Activated naive CD4-positive, alpha-beta T cell treated with anti-CD3 and anti-CD28 coated beads, Interleukin-2, amount 50 U/mL, for 24 hours (primary cell): ENCODE data around the gene FGD5.

Source experiments
- H3K27ac Mint-ChIP-seq: one replicate; pipeline ENCODE4 v1.8.0; 2021; ENCODE audit warnings: mild to moderate bottlenecking, mixed read lengths
- H3K27me3 Mint-ChIP-seq: one replicate; pipeline ENCODE4 v1.8.0; 2021; ENCODE audit warnings: mixed read lengths
- H3K36me3 Mint-ChIP-seq: one replicate; pipeline ENCODE4 v1.8.0; 2021; ENCODE audit warnings: mixed read lengths
- H3K4me1 Mint-ChIP-seq: one replicate; pipeline ENCODE4 v1.8.0; 2021; ENCODE audit warnings: mixed read lengths
- H3K4me3 Mint-ChIP-seq: one replicate; pipeline ENCODE4 v1.8.0; 2021; ENCODE audit warnings: mild to moderate bottlenecking, mixed read lengths
- H3K9me3 Mint-ChIP-seq: one replicate; pipeline ENCODE4 v1.8.0; 2021; ENCODE audit warnings: mixed read lengths

The FGD5 gene

DNA sequence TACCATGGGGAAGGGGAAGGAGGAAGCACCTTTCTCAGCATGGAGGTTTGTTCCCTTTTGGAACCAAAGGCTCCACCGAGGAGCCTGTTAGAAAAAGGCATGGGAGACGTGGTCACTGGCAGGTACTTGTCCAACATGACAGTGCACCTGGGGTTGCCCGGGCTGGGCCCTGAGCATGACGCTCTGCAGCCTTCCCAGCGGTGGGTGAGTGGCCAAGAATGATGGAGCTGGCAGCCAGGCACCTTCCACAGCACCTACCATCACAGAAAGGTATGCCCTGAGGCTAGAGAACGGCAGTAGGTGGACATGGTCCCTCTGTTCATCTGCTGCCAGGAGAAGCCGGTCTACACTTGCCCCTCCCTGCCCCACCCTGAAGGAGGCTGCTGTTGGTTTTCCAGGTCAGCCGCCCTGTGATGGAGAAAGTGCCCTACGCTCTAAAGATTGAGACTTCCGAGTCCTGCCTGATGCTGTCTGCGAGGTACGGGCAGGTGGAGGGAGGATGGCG lies 99.6 kb downstream of the FGD5 start:
- Mint-ChIP-seq H3K9me3 (no peaks in the 10 kb centered on the region), H3K27me3 (no peaks in the 10 kb centered on the region), H3K4me3 (no peak overlapping the region), H3K4me1 (no peaks in the 10 kb centered on the region), H3K36me3 (no peaks in the 10 kb centered on the region), H3K27ac (no peak overlapping the region)

DNA sequence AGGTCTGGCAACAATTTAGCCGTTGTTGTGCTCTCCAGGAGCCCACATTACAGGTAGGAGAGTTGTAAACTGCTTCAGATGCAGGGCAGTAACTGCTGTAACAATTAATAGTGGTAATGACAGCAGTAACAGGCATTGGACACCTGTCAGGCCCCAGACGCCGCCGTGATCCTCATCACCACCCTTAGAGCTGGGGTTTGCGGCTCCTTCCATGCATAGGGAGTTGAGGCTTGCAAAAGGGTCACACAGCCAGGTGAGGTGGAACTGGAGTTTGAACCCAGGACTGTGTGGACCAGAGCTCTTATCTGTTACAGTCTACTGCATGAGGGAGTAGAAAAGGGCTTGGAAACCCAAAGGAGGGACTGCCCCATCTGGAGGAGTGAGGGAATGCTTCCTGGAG lies 101.8 kb downstream of the FGD5 start:
- H3K4me3 Mint-ChIP-seq: no peak overlapping the region
- H3K36me3 Mint-ChIP-seq: no peaks in the 10 kb centered on the region
- H3K4me1 Mint-ChIP-seq: no peaks in the 10 kb centered on the region
- H3K9me3 Mint-ChIP-seq: no peaks in the 10 kb centered on the region
- no peak overlapping the region for H3K27ac Mint-ChIP-seq
- no peaks in the 10 kb centered on the region for H3K27me3 Mint-ChIP-seq

DNA sequence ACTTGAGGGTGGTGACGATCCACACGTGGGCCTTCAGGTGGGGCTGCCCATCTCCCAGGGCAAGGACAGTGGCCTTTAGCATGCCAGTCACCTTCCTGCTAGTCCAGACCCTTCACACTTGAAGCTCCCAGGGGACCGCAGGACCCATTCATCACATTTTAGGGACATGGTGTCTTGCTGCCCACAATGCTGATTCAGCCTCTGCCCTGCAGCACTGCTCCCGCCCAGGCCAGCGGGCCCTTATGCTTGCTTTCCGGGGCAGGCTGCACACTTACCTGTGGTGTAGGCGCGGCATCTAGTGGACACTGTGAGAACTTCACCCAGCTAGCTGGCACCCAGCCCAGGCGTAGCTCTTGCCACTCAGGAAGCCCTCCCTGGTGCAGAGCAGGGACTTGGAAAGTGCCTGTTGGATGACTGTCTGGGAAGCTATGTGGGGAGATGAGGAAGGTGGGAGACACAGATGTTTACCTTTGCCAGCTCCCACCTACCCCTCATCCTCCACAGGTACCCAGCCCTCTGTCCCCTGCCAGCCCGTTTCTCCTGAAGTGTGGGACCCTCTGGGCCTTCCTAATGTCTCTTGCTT lies 102.4 kb downstream of the FGD5 start:
- H3K27me3 Mint-ChIP-seq: no peaks in the 10 kb centered on the region
- H3K36me3 Mint-ChIP-seq: no peaks in the 10 kb centered on the region
- no peak overlapping the region for H3K4me3 Mint-ChIP-seq
- H3K27ac Mint-ChIP-seq: no peak overlapping the region
- no peaks in the 10 kb centered on the region for H3K4me1 Mint-ChIP-seq
- no peaks in the 10 kb centered on the region for H3K9me3 Mint-ChIP-seq

DNA sequence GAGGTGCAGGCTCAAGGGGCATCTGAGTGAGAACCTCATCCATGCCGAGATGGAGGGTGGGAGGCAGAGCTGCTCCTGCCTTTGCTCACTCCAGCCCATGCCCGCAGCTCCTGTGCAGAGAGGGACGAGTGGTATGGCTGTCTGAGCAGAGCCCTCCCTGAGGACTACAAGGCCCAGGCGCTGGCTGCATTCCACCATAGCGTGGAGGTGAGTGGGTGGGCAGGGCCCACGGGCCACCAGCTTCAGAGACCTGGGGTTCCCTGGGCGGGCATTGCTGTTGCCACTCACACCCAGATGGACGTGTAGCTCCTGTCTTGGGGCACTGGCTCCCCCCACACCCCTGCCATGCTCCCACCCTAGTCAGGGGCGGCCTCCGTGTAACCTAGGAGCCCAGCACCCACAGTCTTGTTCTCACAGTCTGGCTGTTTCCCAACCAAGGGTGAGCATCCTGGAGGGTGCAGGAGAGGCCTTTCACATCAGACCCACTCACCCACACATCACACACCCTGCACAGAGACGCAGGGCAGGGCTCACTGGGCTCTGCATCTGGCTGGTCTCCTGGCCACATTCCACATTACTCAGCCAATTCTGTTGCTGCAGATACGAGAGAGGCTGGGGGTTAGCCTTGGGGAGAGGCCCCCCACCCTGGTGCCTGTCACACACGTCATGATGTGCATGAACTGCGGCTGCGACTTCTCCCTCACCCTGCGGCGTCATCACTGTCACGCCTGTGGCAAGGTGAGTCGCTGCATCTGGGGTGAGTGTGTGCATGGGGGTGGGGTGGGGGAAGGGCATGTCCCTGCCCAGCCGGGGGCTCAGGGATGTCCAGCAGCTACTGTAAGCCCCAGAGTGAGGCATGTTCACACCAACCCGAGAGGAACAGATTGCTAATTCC lies 103.3 kb downstream of the FGD5 start:
- no peak overlapping the region for H3K27ac Mint-ChIP-seq
- H3K4me3 Mint-ChIP-seq: no peak overlapping the region
- no peaks in the 10 kb centered on the region for H3K9me3 Mint-ChIP-seq
- no peaks in the 10 kb centered on the region for H3K4me1 Mint-ChIP-seq
- H3K36me3 Mint-ChIP-seq: no peaks in the 10 kb centered on the region
- H3K27me3 Mint-ChIP-seq: no peaks in the 10 kb centered on the region

DNA sequence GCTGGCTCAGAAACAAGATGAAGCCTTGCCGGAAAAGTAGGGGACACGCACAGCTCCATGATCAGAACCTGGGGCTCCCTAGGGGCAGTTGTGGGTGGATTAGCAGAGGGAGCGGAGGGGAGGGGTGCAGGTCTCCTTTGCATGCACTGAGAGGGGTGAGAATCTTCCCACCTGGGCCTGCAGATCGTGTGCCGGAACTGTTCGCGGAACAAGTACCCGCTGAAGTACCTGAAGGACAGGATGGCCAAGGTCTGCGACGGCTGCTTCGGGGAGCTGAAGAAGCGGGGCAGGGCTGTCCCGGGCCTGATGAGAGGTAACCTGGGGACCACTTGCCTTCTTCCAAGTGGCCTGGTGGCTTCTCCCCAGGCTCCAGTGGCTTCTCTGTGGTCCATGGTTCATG lies 104.1 kb downstream of the FGD5 start:
- H3K4me1 Mint-ChIP-seq: no peaks in the 10 kb centered on the region
- H3K27me3 Mint-ChIP-seq: no peaks in the 10 kb centered on the region
- H3K9me3 Mint-ChIP-seq: no peaks in the 10 kb centered on the region
- no peak overlapping the region for H3K4me3 Mint-ChIP-seq
- no peak overlapping the region for H3K27ac Mint-ChIP-seq
- H3K36me3 Mint-ChIP-seq: no peaks in the 10 kb centered on the region

DNA sequence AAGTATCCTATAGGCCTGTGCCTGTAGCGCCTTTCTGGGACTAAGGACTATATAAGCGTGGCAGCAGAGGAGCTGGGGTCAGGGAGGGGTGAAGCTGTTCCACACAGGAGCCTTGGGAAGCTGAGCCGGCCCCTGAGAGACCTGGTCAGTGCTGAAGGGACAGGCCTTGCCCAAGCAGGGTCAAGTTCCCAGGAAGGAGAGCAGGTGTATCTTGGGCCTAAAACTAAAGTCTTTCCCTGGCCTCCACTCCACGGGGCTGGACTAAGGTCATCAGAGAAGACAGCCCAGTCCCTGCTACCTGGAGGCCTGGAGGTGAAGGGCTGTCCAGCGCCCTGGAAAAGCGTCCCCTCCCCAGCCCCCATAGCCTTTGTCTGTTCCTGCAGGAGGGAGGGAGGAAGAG lies 104.7 kb downstream of the FGD5 start:
- H3K4me1 Mint-ChIP-seq: no peaks in the 10 kb centered on the region
- H3K27ac Mint-ChIP-seq: no peak overlapping the region
- H3K36me3 Mint-ChIP-seq: no peaks in the 10 kb centered on the region
- H3K4me3 Mint-ChIP-seq: no peak overlapping the region
- H3K9me3 Mint-ChIP-seq: no peaks in the 10 kb centered on the region
- no peaks in the 10 kb centered on the region for H3K27me3 Mint-ChIP-seq

DNA sequence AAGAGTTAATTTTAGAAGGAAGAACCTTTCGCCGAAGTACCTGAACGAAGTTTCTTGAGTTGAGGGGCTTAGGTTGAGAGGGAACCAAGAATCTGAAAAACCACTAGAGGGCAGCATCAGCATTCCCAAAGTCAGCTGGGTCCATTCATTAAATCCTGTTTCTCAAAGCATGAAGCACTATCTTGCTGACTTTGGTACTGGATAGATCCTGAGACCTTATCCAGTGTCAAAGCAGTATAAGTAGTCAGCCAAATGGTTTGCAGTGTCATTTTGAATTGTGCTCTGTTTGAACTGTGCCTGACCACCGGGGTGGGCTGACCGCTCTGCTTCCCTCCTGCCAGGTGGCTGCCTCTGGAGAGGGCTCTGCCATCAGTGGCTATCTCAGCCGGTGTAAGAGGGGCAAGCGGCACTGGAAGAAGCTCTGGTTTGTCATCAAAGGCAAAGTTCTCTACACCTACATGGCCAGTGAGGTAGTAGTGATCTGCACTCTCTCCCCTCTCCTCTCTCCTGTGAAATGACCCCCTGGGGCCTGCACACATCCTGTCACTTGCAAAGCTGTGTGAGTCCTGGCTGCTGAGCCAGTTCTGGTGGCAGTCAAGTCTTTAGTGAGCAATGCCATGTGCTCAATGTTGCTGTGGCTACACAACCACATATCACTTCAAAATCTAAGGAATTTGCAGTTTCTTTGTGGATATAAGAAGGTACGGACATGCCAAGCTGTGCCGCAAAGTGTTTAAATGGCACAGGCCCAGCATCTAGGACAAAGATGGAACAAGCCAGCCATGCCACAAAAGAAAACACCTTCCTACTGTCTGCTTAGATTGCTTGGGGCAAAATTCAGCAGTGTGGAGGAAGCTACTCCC lies 107.2 kb downstream of the FGD5 start:
- Mint-ChIP-seq H3K27ac (no peak overlapping the region), H3K4me1 (no peaks in the 10 kb centered on the region), H3K9me3 (no peaks in the 10 kb centered on the region), H3K27me3 (no peaks in the 10 kb centered on the region), H3K4me3 (no peak overlapping the region), H3K36me3 (no peaks in the 10 kb centered on the region)

DNA sequence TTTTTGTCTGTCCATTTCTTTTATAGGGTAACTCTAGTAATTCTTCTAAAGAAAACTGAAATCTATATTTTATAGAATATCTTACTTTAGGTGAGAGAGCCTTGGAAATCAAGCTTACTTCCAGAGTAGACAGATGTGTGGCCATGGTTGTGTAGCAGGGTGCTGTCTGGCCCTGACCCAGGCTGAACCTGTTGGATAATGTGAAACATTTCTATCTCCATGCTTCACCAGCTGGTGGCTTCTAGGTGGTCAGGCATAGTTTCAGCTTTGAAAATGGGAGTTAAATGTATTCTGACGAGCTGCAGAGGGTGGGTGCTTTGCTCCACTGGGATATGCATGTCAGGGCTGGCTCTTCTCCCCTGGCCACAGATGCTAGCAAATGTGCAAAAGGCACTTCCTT lies 107.8 kb downstream of the FGD5 start:
- Mint-ChIP-seq H3K4me1 (no peaks in the 10 kb centered on the region), H3K27me3 (no peaks in the 10 kb centered on the region), H3K27ac (no peak overlapping the region), H3K36me3 (no peaks in the 10 kb centered on the region), H3K4me3 (no peak overlapping the region), H3K9me3 (no peaks in the 10 kb centered on the region)

DNA sequence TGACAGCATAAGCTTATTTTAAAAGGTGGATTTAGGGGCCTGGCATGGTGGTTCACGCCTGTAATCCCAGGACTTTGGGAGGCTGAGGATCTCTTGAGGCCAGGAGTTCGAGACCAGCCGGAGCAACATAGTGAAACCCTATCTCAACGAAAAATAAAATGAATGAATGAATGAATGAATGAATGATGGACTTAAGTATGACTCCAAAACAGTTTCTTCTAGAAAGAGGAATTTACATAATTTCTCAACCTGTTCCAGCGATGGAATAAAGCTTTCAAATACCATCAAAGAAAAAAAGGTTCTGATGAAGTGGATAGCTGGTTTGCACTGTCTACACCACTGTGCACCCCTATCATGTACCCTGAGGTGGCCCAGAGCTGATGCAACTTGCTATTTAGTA lies 108.5 kb downstream of the FGD5 start:
- Mint-ChIP-seq H3K4me3 (no peak overlapping the region), H3K4me1 (no peaks in the 10 kb centered on the region), H3K27me3 (no peaks in the 10 kb centered on the region), H3K36me3 (no peaks in the 10 kb centered on the region), H3K27ac (no peak overlapping the region), H3K9me3 (no peaks in the 10 kb centered on the region)

DNA sequence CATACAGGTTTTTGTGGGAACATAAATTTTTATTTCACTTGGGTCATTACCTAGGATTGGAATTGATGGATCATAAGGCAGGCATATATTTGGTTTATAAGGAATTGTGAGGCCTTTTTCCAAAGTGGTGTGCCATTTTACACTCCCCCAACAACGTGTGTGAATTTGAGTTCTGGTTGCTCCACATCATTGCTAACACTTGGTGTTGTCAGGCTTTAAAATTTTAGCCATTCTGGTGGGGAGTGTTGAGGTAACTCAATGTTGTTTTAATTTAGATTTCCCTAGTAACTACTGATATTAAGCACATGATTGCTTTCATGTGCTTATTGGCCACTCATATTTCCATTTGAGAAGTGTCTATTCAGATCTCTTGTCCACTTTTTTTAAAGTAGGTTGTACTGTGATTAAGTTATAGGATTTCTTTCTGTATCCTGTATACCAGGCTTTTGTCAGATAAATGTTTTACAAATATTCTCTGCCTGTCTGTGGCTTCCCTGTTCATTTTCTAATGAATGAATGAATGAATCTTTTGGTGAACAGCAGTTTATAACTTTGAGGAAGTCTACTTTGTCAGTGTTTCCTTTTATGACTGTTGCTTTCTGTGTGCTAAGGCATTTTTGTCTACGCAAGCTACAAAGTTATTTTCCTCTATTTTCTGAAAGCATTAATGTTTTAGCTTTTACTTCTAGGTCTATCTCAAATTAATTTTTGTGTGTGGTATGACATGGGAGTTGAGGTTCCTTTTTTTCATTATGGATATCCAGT lies 110.7 kb downstream of the FGD5 start:
- Mint-ChIP-seq H3K4me3 (no peak overlapping the region), H3K9me3 (no peaks in the 10 kb centered on the region), H3K27me3 (no peaks in the 10 kb centered on the region), H3K27ac (no peak overlapping the region), H3K36me3 (no peaks in the 10 kb centered on the region), H3K4me1 (no peaks in the 10 kb centered on the region)

DNA sequence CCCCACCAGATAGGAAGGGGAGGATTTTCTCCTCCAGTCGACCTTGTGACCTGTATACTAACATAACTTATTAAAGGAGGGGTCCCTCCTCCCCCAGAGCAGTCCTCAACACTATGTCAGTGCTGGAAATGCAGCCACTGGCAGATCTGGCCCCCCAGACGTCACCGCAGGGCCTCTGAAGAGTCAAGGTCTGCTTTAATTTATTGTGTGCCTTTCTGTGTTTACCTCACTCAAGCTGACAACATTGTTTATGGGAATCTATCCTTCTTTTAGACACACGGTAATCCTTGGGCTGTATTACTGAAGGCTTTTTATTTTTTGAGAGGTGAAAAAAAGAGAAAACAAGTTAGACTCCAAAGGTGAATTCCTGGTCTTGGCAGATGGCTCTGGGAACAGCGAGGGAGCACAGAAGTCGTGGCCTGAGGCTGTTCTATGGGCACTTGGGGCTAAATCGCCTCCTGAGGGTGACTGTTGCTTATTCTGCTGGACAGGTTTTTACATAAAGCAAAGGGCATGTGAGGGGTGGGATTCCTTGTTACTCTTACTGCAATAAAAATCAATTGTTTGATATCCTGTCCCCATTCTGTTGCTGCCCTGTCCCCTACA lies 115.2 kb downstream of the FGD5 start:
- no peaks in the 10 kb centered on the region for H3K27me3 Mint-ChIP-seq
- no peak overlapping the region for H3K4me3 Mint-ChIP-seq
- H3K4me1 Mint-ChIP-seq: no peaks in the 10 kb centered on the region
- H3K9me3 Mint-ChIP-seq: no peaks in the 10 kb centered on the region
- no peak overlapping the region for H3K27ac Mint-ChIP-seq
- no peaks in the 10 kb centered on the region for H3K36me3 Mint-ChIP-seq

DNA sequence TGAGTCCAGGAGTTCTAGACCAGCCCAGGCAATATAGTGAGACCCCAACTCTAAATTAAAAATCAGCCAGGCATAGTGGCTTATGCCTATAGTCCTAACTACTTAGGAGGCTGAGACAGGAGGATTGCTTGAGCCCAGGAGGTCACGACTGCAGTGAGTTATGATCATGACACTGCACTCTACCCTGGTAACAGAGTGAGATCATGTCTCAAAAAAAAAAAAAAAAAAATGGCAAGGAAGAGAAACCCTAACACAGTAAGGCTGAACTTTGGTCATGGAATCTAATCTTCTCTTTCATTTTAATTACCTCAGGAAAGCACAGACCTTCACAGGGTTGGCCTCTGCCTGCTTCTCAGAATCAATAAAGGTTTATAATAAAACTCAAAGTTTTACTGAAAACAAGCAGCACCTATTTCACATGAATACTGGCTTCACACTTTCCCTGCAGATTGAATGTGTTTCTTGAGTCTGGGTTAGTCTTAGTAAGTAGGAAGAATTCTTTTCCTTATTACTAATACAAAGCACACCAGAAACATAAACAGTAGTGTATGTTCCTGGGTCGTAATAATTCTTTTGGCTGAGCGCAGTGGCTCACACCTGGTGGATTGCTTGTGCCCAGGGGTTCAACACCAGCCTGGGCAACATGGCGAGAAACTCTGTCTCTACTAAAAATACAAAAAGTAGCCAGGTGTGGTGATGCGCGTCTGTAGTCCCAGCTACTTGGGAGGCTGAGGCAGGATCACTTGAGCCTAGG lies 117.0 kb downstream of the FGD5 start:
- Mint-ChIP-seq H3K27ac (no peak overlapping the region), H3K9me3 (no peaks in the 10 kb centered on the region)

DNA sequence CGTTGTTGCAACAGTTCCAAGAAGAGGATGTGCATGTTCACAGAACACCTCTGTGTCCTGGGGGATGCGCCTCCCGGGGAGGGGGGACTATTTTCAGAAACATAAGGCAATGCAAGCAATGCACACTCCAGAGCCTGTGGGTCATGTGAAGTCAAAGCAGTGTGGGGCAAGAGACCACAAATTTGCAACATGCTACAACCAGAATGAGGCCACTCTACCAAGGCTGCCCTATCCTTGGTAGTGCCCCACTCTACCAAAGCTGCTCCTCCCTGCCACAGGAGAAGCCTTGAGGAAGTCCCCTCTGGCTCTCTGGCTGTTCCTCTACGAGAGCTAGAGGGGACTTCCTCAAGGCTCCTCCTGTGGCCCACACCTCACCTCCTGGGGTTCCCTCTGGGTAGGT lies 120.2 kb downstream of the FGD5 start:
- H3K36me3 Mint-ChIP-seq: no peaks in the 10 kb centered on the region
- no peaks in the 10 kb centered on the region for H3K27me3 Mint-ChIP-seq
- no peak overlapping the region for H3K4me3 Mint-ChIP-seq
- peaks cover 21% of the 10 kb centered on the region for H3K4me1 Mint-ChIP-seq
- no peaks in the 10 kb centered on the region for H3K9me3 Mint-ChIP-seq
- H3K27ac Mint-ChIP-seq: no peak overlapping the region

More for the DNA sequence above, 117.0 kb downstream of the FGD5 start:
- Mint-ChIP-seq H3K27me3 (no peaks in the 10 kb centered on the region), H3K36me3 (no peaks in the 10 kb centered on the region), H3K4me1 (peaks cover 4% of the 10 kb centered on the region), H3K4me3 (no peak overlapping the region)

DNA sequence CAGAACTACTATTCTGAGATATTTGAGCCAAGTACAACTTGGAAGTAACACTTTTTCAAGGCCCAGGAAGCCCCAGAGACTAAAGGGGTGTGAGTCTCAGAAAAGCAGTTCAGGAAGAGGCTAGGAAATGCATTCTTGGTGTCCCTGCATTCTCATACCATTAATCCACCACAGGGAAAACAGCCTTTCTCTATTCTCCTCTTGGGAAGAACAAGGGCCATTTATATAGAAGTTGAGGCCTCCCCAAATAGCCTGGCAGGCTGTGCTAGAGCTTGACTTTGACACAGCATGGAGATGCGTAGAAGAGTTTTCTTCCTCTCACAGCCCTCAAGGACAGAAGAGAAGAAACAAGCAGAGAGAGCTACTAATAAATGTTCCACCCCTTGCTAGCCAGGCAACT lies 123.1 kb downstream of the FGD5 start:
- H3K4me1 Mint-ChIP-seq: peaks cover 38% of the 10 kb centered on the region
- H3K36me3 Mint-ChIP-seq: no peaks in the 10 kb centered on the region
- no peaks in the 10 kb centered on the region for H3K27me3 Mint-ChIP-seq
- no peak overlapping the region for H3K27ac Mint-ChIP-seq
- H3K4me3 Mint-ChIP-seq: no peak overlapping the region
- H3K9me3 Mint-ChIP-seq: no peaks in the 10 kb centered on the region
